Mononuclear cell (primary cell): ENCODE measurements around the gene KDM2A. TPM values are rescaled to one million over a fixed set of nuclear protein-coding genes. Genes with fewer than 3 reads are reported as not detected.
A peak's percentile ranks its signal among the peaks of the same experiment; 100 is the strongest.

Experiments
- H3K27me3 ChIP-seq: 2 replicates; pipeline ENCODE4 v1.6.0; 2011; ENCODE audit warnings: low read length, control low read depth; ENCODE audit not compliant: insufficient read depth
- H3K4me1 ChIP-seq: 2 replicates; pipeline ENCODE4 v1.5.1; 2011; ENCODE audit warnings: mild to moderate bottlenecking, low read length, control low read depth; ENCODE audit not compliant: insufficient read depth
- H3K4me3 ChIP-seq: 2 replicates; pipeline ENCODE4 v1.5.1; 2011; ENCODE audit warnings: mild to moderate bottlenecking, low read length, moderate library complexity
- H3K9me3 ChIP-seq: 2 replicates; pipeline ENCODE4 v1.5.1; 2011; ENCODE audit warnings: low read depth, mild to moderate bottlenecking, control low read depth, low read length
- total RNA-seq: library from RNA; depleted of rRNA; stranded (reverse); fragments of >200 nt; gene quantifications from one replicate; pipeline ENCODE4 v1.2.3, GENCODE V29; 2012

KDM2A gene
- total RNA-seq, 1 donor, result 197 TPM

DNA sequence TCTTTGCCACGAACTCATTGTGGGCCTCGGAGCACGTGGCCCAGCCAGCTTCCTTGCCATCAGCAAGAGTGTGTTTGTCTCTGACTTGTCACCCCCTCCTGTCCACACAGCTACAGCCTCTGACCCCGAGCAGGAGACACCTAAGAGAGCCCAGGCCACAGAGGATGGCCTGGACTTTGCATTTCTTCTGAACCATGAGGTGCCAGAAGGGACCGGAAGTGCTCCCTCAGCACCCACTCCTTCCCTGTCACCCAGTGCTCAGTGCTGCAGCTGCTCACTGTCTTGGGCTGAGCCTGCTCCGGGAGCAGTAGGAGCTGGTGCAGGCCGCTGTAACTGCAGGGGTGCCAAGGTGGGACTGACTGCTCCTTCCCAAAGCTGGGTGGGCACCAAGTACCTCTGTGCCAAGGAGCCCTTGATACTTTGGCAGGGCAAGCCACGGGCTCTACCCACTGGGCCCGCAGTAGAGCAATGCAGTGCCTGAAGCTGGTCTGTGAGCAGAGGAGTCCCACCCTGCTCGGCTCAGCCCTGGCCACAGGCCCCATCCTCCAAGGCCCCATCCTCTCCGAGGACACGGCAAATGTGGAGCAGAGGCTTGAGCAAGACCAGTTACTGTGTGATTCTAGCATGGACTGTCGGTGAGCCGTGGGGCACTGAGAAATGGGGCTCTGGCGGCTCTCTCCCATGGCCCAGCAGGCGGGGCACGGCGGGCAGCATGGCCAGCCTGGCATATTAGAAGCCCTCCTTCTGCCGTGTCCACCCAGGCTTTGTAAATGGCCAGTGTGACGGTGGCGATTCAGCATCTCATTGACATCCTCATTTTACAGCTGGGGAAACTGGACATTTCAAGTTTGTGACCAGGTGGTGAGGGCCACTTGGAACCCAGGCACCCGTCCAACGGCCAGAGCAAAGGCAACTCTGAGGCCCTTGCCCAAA, 153.5 kb downstream of the KDM2A start:
- Histone ChIP-seq H3K27me3 (no peaks in the 10 kb centered on the region), H3K4me1 (peaks cover 100% of the 10 kb centered on the region), H3K9me3 (no peaks in the 10 kb centered on the region), H3K4me3 (peak overlapping the region; percentile 2)

- Histone ChIP-seq H3K4me1 (peaks cover 100% of the 10 kb centered on the region), H3K9me3 (no peaks in the 10 kb centered on the region), H3K4me3 (no peak overlapping the region), H3K27me3 (no peaks in the 10 kb centered on the region)
Observed at GRCh38 chr11:67273260-67273990, 154.4 kb downstream of the KDM2A start.

DNA sequence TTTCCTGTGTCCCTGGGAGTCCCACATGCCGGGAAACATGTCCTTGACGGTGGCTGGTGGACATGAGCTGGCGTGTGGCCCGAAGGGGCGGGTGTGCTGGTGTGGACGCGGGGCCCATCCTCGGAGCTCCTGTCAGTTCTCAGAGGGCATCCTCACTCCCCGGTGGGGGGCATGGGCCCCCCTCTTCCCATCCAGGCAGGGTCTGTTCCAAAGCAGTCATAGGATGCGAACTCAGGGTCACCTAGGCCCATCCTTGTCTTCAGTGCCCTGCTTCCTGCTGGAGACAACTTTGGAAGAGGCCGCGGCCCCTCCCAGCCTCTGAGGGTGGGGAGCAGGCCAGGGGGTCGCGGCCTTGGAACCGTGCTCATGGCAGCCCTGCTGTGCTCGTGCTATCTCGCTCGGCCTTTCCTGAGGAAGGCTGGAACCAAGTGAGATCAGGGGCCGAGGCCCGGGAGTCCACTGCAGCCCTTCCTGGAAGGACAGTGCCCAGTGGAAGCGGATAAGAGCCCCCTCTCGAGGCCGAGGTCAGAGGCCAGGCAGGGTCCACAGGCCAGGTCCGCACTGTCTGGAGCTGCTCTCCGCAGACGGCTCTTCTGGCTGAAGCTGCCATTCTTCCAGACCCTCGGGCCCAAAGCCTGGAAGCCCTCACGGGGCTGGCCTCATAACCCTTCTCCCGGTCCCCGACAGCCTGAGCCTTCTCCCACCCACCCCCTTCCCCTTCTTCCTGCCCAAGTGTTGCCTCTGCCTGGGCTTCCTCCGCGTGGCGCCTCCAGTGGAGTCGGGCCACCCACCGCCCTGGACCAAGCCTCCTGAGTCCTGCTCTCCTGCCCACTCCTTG, 155.9 kb downstream of the KDM2A start:
- Histone ChIP-seq H3K4me3 (no peak overlapping the region), H3K4me1 (peaks cover 100% of the 10 kb centered on the region), H3K27me3 (no peaks in the 10 kb centered on the region), H3K9me3 (no peaks in the 10 kb centered on the region)

DNA sequence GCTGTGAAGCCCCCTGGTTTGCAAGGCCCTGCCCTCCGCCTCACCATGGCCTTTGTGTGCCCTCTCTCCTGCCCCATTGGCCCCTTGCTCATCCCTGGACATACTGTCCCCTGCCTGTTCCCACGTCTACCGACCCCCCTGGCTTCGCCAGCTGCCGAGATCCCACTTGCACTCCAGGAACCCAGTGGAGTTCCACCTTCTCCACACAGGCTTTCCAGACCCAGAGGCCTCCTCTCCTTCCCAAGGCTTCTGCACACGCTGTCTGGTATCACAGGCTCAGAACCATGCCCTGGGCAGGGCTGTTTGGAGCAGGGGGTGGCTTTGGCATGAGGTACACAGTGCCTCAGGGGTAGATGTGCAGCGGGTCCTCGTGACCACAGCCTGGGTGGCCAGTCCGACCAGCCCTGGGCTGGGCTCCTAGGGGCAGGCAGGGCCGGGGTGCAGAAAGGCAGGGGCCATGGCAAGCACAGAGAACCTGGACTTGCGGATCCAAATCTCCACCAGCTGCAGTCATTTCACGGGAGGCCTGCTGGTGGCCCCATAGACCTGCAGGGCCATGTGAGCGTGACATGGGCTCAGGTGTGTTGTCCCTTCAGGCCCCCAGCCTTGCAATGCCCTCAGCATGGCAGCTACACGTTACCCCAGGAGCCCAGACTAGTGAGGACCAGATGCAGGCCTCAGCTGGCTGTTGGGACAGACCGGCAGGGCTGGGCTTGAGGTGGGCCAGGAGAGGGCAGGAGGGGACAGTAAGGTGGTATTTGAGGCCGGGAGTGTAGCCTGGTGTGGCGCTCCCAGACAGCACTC, 156.7 kb downstream of the KDM2A start:
- Histone ChIP-seq H3K4me1 (peaks cover 100% of the 10 kb centered on the region), H3K9me3 (no peaks in the 10 kb centered on the region), H3K27me3 (no peaks in the 10 kb centered on the region), H3K4me3 (no peak overlapping the region)

DNA sequence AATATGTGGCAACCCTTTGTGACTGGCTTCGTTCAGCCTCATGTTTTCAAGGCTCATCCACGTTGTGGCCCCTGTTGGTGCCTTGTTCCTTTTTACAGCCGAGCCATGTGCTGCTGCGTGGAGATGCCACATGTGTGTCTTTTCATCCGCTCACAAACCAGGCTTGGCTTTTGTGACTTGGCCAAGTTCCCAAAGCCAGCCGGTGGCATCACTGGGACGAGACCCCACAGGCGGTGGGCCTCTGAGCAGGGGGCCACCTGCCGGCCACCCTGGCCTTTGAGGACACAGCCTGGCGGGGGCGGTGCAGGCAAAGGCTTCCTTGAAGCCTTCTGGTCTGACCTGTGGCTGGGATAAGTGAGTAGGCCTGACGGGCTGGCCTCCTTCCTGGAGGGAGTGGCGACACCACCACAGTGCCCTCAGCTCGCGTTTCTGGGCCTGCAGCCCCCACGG, 157.7 kb downstream of the KDM2A start:
- no peaks in the 10 kb centered on the region for H3K9me3 ChIP-seq
- H3K4me3 ChIP-seq, result no peak overlapping the region
- H3K27me3 ChIP-seq, result no peaks in the 10 kb centered on the region
- H3K4me1 ChIP-seq, result peaks cover 100% of the 10 kb centered on the region

DNA sequence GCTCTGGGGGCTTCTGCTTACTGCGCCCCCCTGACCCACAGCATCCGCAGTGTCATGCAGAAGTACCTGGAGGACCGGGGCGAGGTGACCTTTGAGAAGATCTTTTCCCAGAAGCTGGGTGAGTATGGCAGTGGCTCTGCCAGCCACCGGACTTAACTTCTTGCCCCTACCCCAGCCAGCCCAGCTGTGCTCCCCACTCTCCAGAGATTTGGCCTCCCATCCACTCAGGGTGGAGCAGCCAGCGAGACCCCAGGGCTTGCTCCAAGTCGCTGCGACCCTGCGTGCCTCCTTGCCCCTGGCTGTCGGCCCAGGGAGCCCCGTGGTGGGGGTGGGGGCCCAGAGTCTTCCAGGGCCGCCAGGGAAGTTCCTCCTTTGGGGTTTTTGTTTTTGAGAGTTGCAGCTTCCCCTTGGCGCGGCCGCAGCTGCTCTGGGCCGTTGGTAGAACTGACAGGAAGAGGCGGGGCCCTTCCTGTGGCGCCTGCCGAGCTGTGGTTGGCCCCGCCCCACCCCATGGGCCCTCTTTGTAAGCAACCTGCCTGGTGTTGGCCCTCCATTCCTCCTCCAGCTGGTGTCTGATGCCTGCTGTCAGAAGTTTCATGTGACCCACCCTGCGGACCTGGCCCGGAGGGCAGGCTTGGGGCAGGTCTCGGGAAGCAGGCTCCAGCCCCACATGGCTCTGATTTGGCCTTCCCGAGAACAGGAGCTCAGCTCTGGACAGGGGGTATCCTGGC, 158.3 kb downstream of the KDM2A start:
- Histone ChIP-seq H3K9me3 (no peaks in the 10 kb centered on the region), H3K27me3 (no peaks in the 10 kb centered on the region), H3K4me1 (peaks cover 100% of the 10 kb centered on the region), H3K4me3 (peak overlapping the region; percentile 26)

DNA sequence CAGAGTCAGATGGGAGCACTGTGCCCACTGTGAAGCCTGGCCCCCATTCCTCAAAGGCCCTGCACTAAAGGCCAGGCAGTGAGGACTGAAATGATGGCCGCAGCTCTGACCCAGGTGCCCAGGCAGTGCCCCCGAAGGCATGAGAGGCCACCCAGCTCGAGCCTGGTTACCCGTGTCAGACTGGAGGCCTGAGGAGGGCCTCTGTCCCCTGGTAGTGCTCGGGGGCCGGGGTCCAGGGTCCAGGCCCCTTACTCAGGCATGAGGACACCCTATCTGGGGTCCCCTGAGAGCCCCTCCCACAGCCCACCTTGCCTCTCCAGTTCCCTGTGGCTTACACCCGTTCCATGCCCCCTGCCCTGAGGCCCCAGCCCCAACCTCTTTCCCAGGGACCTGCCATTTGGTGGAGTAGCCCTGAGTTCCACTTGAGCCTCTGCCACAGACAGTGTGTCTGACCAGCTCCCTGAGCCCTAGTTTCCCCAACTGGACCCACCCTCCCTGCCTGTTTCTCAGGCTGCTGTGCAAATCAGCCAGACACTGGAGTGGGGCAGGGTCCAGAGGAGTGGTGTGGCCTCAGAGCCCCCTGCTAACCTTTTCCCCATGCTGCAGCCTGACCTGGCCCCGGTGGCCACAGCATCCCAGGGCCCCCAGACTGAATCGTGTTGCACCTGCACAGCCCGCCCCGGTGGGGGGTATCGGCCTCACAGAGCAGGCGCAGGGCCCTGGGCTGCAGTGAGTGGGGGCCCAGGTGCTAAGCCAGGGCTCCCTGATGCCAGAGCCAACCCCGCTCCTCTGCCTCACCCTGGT, 159.3 kb downstream of the KDM2A start:
- Histone ChIP-seq H3K27me3 (no peaks in the 10 kb centered on the region), H3K4me1 (peaks cover 100% of the 10 kb centered on the region), H3K9me3 (no peaks in the 10 kb centered on the region), H3K4me3 (peak overlapping the region; percentile 26)

GRCh38 chr11:67278939-67279588, 160.0 kb downstream of the KDM2A start:
- Histone ChIP-seq H3K4me1 (peaks cover 100% of the 10 kb centered on the region), H3K9me3 (no peaks in the 10 kb centered on the region), H3K27me3 (no peaks in the 10 kb centered on the region), H3K4me3 (no peak overlapping the region)

GRCh38 chr11:67279589-67280340, 160.7 kb downstream of the KDM2A start:
- Histone ChIP-seq H3K4me1 (peaks cover 100% of the 10 kb centered on the region), H3K4me3 (no peak overlapping the region), H3K9me3 (no peaks in the 10 kb centered on the region), H3K27me3 (no peaks in the 10 kb centered on the region)

DNA sequence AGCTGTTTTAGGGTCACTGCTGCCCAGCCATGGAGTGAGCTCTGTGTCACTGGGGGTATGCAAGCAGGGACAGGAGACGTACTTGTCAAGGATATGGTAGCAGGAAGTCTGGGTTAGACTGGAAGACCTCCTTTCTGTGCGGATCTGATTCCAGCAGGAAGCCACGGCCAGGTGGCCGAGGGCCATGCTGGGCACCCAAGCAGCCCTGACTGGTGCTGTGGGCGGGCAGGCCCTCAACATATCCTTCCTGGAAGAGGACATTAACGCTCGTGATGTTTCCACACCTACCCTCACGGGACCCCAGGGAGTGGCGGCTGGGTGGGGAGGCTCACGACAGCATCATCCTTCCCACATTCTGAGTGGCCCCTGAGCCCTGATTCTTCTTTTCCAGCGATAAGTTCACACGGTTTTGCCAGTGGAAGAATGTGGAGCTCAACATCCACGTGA, 161.3 kb downstream of the KDM2A start:
- Histone ChIP-seq H3K27me3 (no peaks in the 10 kb centered on the region), H3K9me3 (no peaks in the 10 kb centered on the region), H3K4me3 (no peak overlapping the region), H3K4me1 (peaks cover 100% of the 10 kb centered on the region)

GRCh38 chr11:67280788-67281551, 161.9 kb downstream of the KDM2A start:
- Histone ChIP-seq H3K4me1 (peaks cover 100% of the 10 kb centered on the region), H3K4me3 (no peak overlapping the region), H3K9me3 (no peaks in the 10 kb centered on the region), H3K27me3 (no peaks in the 10 kb centered on the region)
